BLaER1 (cell line): ENCODE data around the gene ANTXR2.

Experiments used
- H3K27ac ChIP-seq: shearing (Covaris generic); formaldehyde crosslinking; 2 replicates; pipeline ENCODE4 v1.8.1; 2022
- H3K27me3 ChIP-seq: shearing (Covaris generic); formaldehyde crosslinking; 2 replicates; pipeline ENCODE4 v1.8.1; 2022
- H3K36me3 ChIP-seq: shearing (Covaris generic); formaldehyde crosslinking; 2 replicates; pipeline ENCODE4 v1.8.1; 2022
- H3K4me1 ChIP-seq: shearing (Covaris generic); formaldehyde crosslinking; 2 replicates; pipeline ENCODE4 v1.8.1; 2022
- H3K4me2 ChIP-seq: shearing (Covaris generic); formaldehyde crosslinking; 2 replicates; pipeline ENCODE4 v1.8.1; 2022
- H3K4me3 ChIP-seq: shearing (Covaris generic); formaldehyde crosslinking; 2 replicates; pipeline ENCODE4 v1.8.1; 2022
- H3K9ac ChIP-seq: shearing (Covaris generic); formaldehyde crosslinking; 2 replicates; pipeline ENCODE4 v1.8.1; 2022
- H3K9me3 ChIP-seq: shearing (Covaris generic); formaldehyde crosslinking; 2 replicates; pipeline ENCODE4 v1.8.1; 2022
- H4K20me1 ChIP-seq: shearing (Covaris generic); formaldehyde crosslinking; 2 replicates; pipeline ENCODE4 v1.8.1; 2022
- Cebpa-rat ChIP-seq: shearing (Covaris generic); IDR thresholded peaks from 2 replicates; pipeline ENCODE4 v1.8.1; 2022

Gene ANTXR2

DNA sequence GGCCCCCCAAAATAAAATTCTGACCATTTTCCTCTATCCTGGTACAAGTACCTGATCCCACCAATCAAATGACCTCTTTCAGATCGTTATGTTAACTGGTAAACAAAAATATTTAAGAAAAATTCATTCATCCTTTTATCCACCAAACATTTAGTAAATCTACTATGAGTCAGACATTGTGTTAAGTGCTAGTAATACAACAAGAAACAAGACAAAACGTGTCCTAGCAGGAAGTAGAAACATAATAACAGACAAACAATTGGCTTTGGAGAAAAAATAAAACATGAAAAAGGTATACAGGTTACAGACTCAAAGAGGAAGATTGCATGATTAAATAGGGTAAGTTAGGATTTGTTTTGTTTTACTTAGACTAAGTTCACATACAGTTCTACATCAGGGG, 43.7 kb downstream of the ANTXR2 start:
- Histone ChIP-seq H3K36me3 (no peaks in the 10 kb centered on the region), H3K27me3 (no peaks in the 10 kb centered on the region), H3K9ac (no peak overlapping the region), H3K27ac (no peak overlapping the region), H3K4me1 (no peaks in the 10 kb centered on the region), H4K20me1 (no peaks in the 10 kb centered on the region), H3K4me2 (no peak overlapping the region), H3K4me3 (no peak overlapping the region), H3K9me3 (no peaks in the 10 kb centered on the region)
- no peak for TF ChIP-seq Cebpa-rat

- no peak for TF ChIP-seq Cebpa-rat
- no peak overlapping the region for H3K4me2 ChIP-seq
- no peak overlapping the region for H3K9ac ChIP-seq
- no peaks in the 10 kb centered on the region for H4K20me1 ChIP-seq
- no peak overlapping the region for H3K27ac ChIP-seq
- H3K36me3 ChIP-seq = no peaks in the 10 kb centered on the region
- H3K9me3 ChIP-seq = no peaks in the 10 kb centered on the region
- H3K4me1 ChIP-seq = no peaks in the 10 kb centered on the region
- H3K27me3 ChIP-seq = no peaks in the 10 kb centered on the region
- no peak overlapping the region for H3K4me3 ChIP-seq
Measured at GRCh38 chr4:80027611-80028010, 45.4 kb downstream of the ANTXR2 start.

DNA sequence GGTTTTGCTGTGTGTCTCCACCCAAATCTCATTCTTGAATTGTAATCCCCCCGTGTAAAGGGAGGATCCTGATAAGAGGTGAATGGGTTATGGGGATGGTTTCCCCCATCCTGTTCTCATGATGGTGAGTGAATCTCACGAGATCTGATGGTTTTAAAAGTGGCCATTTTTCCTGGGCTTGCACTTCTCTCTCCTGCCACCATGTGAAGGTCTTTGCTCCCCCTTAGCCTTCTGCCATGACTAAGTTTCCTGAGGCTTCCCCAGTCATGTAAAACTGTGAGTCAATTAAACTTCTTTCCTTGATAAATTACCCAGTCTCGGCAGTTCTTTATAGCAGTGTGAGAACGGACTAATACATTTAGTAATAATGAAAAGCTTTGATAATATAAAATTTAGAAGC, 46.9 kb downstream of the ANTXR2 start:
- H3K9me3 ChIP-seq = no peaks in the 10 kb centered on the region
- no peaks in the 10 kb centered on the region for H3K4me1 ChIP-seq
- H3K9ac ChIP-seq = no peak overlapping the region
- H3K27me3 ChIP-seq = no peaks in the 10 kb centered on the region
- TF ChIP-seq Cebpa-rat = no peak
- H4K20me1 ChIP-seq = no peaks in the 10 kb centered on the region
- H3K27ac ChIP-seq = no peak overlapping the region
- H3K36me3 ChIP-seq = no peaks in the 10 kb centered on the region
- H3K4me2 ChIP-seq = no peak overlapping the region
- H3K4me3 ChIP-seq = no peak overlapping the region

DNA sequence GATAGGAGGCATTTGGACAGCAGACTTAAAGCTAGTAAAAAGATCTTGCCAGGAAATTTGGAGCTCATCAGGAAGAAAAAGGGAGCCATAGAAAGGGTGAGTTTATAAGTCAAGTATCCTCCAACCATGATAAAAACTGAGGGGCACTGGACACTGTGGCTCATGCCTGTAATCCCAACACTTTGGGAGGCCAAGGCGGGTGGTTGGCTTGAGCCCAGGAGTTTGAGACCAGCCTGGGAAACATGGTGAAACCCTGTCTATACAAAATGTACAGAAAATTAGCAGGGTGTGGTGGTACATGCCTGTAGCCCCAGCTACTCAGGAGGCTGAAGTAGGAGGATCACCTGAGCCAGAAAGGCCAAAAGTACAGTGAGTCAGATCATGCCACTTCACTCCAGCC, 48.7 kb downstream of the ANTXR2 start:
- H3K9ac ChIP-seq = no peak overlapping the region
- H3K4me1 ChIP-seq = no peaks in the 10 kb centered on the region
- H3K4me2 ChIP-seq = no peak overlapping the region
- no peak overlapping the region for H3K27ac ChIP-seq
- H3K4me3 ChIP-seq = no peak overlapping the region
- TF ChIP-seq Cebpa-rat = no peak
- H3K27me3 ChIP-seq = no peaks in the 10 kb centered on the region
- no peaks in the 10 kb centered on the region for H3K36me3 ChIP-seq
- no peaks in the 10 kb centered on the region for H3K9me3 ChIP-seq
- H4K20me1 ChIP-seq = no peaks in the 10 kb centered on the region

DNA sequence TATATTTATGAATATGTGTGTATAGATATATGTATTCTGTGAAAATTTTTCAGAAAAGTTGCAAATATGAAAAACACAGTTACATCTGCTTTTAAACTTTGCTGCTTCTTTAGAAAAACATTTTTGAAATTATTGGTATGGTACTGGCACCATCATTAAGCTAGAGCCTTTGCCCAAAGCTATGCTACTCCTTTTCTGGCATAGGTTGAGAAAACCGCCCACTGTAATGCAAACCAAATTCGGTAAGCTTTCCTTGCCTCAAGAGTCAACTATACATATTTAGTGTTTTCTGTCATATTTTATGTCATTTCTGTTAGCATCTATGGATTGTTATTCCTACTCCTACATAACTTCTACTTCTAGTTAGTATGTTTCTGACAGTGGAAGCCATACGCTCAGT, 50.7 kb downstream of the ANTXR2 start:
- Histone ChIP-seq H3K9ac (no peak overlapping the region), H4K20me1 (no peaks in the 10 kb centered on the region), H3K36me3 (no peaks in the 10 kb centered on the region), H3K27me3 (no peaks in the 10 kb centered on the region), H3K4me3 (no peak overlapping the region), H3K4me1 (peaks cover 10% of the 10 kb centered on the region), H3K4me2 (no peak overlapping the region), H3K27ac (no peak overlapping the region), H3K9me3 (no peaks in the 10 kb centered on the region)
- no peak for TF ChIP-seq Cebpa-rat

DNA sequence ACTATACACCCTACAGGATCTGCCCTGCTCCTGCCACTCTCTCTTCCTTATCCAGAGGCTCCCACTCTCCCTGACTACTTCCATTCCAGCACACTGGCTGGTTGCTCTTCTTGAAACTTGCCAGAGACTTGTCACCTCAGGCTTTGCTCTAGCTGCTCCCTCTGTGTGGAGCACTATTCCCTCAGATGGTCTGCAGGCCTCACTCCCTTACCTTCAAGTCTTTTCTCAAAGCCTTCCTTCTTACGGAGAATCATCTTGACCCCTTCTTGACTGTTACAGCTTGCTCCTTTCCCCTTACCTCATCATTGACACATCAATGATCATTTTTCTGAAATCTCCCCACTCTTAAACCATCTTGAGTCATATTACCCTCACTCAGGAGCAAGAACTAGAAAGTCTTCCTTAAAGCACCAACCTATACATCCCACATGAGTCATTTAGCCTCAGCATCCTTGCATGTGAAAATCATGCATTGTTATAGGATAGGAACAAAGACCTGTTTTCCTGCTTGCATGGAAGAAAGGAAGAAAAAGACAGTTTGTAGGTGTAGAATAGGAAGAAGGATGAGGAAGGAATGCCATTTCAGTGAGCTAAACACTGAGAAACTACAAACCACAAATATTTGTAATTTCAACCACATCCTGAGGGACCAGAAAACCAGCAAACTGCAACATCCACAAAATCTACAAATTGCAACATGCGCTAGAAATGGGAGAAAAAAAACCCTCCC, 55.7 kb downstream of the ANTXR2 start:
- H3K9ac ChIP-seq = no peak overlapping the region
- H3K27ac ChIP-seq = no peak overlapping the region
- no peak overlapping the region for H3K4me3 ChIP-seq
- H3K4me1 ChIP-seq = peaks cover 17% of the 10 kb centered on the region
- H3K9me3 ChIP-seq = no peaks in the 10 kb centered on the region
- H4K20me1 ChIP-seq = no peaks in the 10 kb centered on the region
- no peaks in the 10 kb centered on the region for H3K27me3 ChIP-seq
- no peaks in the 10 kb centered on the region for H3K36me3 ChIP-seq
- TF ChIP-seq Cebpa-rat = no peak
- H3K4me2 ChIP-seq = peak overlapping the region; percentile 52

DNA sequence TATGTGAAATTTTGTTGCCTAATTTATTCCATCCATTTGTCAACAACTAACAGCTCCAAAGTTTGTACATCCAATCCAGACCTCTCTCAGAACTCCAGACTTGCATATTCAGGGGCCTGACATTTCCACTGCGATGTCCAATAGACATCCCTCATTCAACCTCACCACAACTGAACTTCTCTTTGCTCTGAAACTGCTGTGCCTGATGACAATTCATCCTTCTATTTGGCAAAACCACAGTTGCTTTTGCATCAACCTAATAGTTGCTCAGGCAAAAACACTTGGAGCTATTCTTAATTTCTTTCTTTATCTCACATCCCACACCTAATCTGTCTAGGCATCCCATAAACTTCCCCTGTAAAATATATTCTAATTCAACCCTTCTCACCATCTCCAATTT, 56.5 kb downstream of the ANTXR2 start:
- H3K27ac ChIP-seq = no peak overlapping the region
- H3K4me3 ChIP-seq = no peak overlapping the region
- H3K9ac ChIP-seq = no peak overlapping the region
- H4K20me1 ChIP-seq = no peaks in the 10 kb centered on the region
- no peaks in the 10 kb centered on the region for H3K9me3 ChIP-seq
- H3K4me1 ChIP-seq = peaks cover 17% of the 10 kb centered on the region
- no peaks in the 10 kb centered on the region for H3K36me3 ChIP-seq
- TF ChIP-seq Cebpa-rat = no peak
- peak overlapping the region; percentile 52 for H3K4me2 ChIP-seq
- no peaks in the 10 kb centered on the region for H3K27me3 ChIP-seq

DNA sequence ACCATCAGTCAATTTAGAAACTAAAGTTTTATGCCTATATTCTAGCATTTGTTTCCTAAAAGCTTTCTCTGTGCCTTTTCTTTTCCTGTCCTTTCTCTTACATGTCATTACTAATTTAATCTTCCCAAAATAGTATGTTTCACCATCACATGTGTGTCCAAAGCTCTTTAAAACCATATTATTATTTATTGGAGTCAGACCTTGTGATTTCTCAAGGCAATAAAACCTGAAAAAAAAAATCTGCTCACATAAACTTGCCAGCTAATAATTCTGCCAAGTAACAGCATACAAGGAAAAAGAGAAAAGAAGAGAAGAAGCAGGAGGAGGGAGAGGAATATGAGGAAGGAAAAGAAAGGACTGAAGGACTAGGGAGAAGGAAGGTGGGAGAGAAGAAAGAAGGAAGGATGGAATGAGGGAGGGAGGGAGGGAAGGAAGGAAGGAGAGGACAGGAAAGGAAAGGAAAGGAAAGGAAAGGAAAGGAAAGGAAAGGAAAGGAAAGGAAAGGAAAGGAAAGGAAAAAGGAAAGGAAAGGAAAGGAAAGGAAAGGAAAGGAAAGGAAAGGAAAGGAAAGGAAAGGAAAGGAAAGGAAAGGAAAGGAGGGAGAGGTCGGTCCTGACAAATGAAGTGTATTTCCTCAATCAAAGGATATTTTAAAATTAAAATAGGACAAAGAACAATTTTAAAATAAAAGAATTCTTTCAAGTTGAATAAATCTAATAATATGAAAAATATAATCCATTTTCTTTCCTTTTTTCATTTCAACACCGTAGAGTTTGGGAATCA, 57.4 kb downstream of the ANTXR2 start:
- Histone ChIP-seq H3K9me3 (no peaks in the 10 kb centered on the region), H3K27me3 (no peaks in the 10 kb centered on the region), H3K27ac (no peak overlapping the region), H4K20me1 (no peaks in the 10 kb centered on the region), H3K4me1 (peaks cover 17% of the 10 kb centered on the region), H3K36me3 (no peaks in the 10 kb centered on the region), H3K4me2 (no peak overlapping the region), H3K9ac (no peak overlapping the region), H3K4me3 (no peak overlapping the region)
- TF ChIP-seq Cebpa-rat = no peak

- H3K4me1 ChIP-seq = peaks cover 17% of the 10 kb centered on the region
- no peaks in the 10 kb centered on the region for H4K20me1 ChIP-seq
- no peak overlapping the region for H3K27ac ChIP-seq
- H3K4me3 ChIP-seq = no peak overlapping the region
- no peak overlapping the region for H3K4me2 ChIP-seq
- no peak overlapping the region for H3K9ac ChIP-seq
- H3K27me3 ChIP-seq = no peaks in the 10 kb centered on the region
- H3K9me3 ChIP-seq = no peaks in the 10 kb centered on the region
- no peak for TF ChIP-seq Cebpa-rat
- H3K36me3 ChIP-seq = no peaks in the 10 kb centered on the region
Measured at GRCh38 chr4:80014531-80014930, 58.5 kb downstream of the ANTXR2 start.

DNA sequence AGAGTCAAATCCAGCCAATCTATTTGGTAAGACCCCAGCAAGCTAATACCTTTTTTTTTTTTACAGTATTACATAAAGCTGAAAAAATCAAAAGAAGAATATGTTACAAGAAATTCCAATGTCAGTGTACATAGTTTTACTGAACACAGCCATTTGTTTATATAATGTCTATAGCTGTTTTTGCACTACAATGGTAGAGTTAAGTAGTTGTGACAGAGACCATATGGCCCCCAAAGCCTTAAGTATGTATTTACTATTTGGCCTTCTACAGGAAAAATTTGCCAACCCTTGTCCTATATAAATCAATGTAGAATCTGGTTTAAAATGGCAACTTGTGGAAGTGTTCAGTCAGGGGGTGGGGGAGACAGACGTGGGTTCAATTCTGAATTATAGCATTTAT, 60.7 kb downstream of the ANTXR2 start:
- Histone ChIP-seq H3K9me3 (no peaks in the 10 kb centered on the region), H3K4me3 (no peak overlapping the region), H3K4me2 (no peak overlapping the region), H3K9ac (no peak overlapping the region), H4K20me1 (no peaks in the 10 kb centered on the region), H3K4me1 (peaks cover 10% of the 10 kb centered on the region), H3K27ac (no peak overlapping the region), H3K27me3 (no peaks in the 10 kb centered on the region), H3K36me3 (no peaks in the 10 kb centered on the region)
- TF ChIP-seq Cebpa-rat = no peak
